GM23338 (cell line): ENCODE data around the gene AASDHPPT. TPM values are rescaled to one million over a fixed set of nuclear protein-coding genes. Genes with fewer than 3 reads are reported as not detected.

Source experiments
- ATAC-seq: fragments of 200-7000 bp; cut with Tn5 transposase; 3 replicates; pipeline ENCODE4 v1.9.1; 2020
- DNase-seq: peaks from one replicate; pipeline ENCODE4 v3.0.0-alpha.2; 2015; ENCODE audit warnings: low spot score
- H2AFZ ChIP-seq: fragments of 200-600 bp; sonication (generic); 2 replicates; pipeline ENCODE4 v1.8.0; 2016; ENCODE audit warnings: antibody characterized with exemption, mild to moderate bottlenecking, moderate library complexity
- H3F3A ChIP-seq: fragments of 200-600 bp; sonication (generic); replicated peaks from 2 replicates; pipeline ENCODE4 v1.8.0; 2017; ENCODE audit warnings: antibody characterized with exemption, mixed run types, low read depth
- H3K27ac ChIP-seq: fragments of 200-600 bp; sonication (generic); 2 replicates; pipeline ENCODE4 v1.6.1; 2016; ENCODE audit warnings: low read depth
- H3K27me3 ChIP-seq: fragments of 200-600 bp; sonication (generic); 2 replicates; pipeline ENCODE4 v1.8.0; 2016; ENCODE audit warnings: mild to moderate bottlenecking, mixed run types, moderate library complexity; ENCODE audit not compliant: insufficient read depth
- H3K36me3 ChIP-seq: fragments of 200-600 bp; sonication (generic); 2 replicates; pipeline ENCODE4 v1.8.0; 2016; ENCODE audit warnings: mild to moderate bottlenecking; ENCODE audit not compliant: insufficient read depth
- H3K4me1 ChIP-seq: fragments of 200-600 bp; sonication (generic); 2 replicates; pipeline ENCODE4 v1.8.0; 2016; ENCODE audit warnings: mild to moderate bottlenecking, moderate library complexity; ENCODE audit not compliant: insufficient read depth
- H3K4me2 ChIP-seq: fragments of 200-600 bp; sonication (generic); 2 replicates; pipeline ENCODE4 v1.7.1; 2017; ENCODE audit warnings: mixed run types
- H3K4me3 ChIP-seq: fragments of 200-600 bp; sonication (generic); 2 replicates; pipeline ENCODE4 v1.6.1; 2016; ENCODE audit warnings: mixed run types
- H3K79me2 ChIP-seq: fragments of 200-600 bp; sonication (generic); replicated peaks from 2 replicates; pipeline ENCODE4 v1.8.0; 2017; ENCODE audit warnings: mild to moderate bottlenecking; ENCODE audit not compliant: insufficient read depth
- H3K9me2 ChIP-seq: fragments of 200-600 bp; sonication (generic); 2 replicates; pipeline ENCODE4 v1.8.0; 2017; ENCODE audit not compliant: insufficient read depth
- H4K20me1 ChIP-seq: fragments of 200-600 bp; sonication (generic); replicated peaks from 2 replicates; pipeline ENCODE4 v1.8.0; 2017; ENCODE audit warnings: mild to moderate bottlenecking; ENCODE audit not compliant: insufficient read depth
- H3K27ac Mint-ChIP-seq: 2 replicates; pipeline ENCODE4 v1.8.0; 2020; ENCODE audit warnings: inconsistent platforms, mild to moderate bottlenecking, moderate library complexity, mixed read lengths
- H3K27me3 Mint-ChIP-seq: 3 replicates; pipeline ENCODE4 v1.8.0; 2022; ENCODE audit warnings: low read depth, mild to moderate bottlenecking, moderate library complexity, mixed read lengths, inconsistent platforms; ENCODE audit not compliant: insufficient read depth, poor library complexity
- H3K36me3 Mint-ChIP-seq: 3 replicates; pipeline ENCODE4 v1.8.0; 2021; ENCODE audit warnings: low read depth, mild to moderate bottlenecking, inconsistent platforms, moderate library complexity, mixed read lengths
- H3K4me1 Mint-ChIP-seq: 3 replicates; pipeline ENCODE4 v1.8.0; 2020; ENCODE audit warnings: mild to moderate bottlenecking, inconsistent platforms, mixed read lengths
- H3K4me3 Mint-ChIP-seq: 3 replicates; pipeline ENCODE4 v1.8.0; 2021; ENCODE audit warnings: moderate library complexity, mild to moderate bottlenecking, inconsistent platforms, mixed read lengths
- H3K9me3 Mint-ChIP-seq: 3 replicates; pipeline ENCODE4 v1.8.0; 2020; ENCODE audit warnings: moderate library complexity, mild to moderate bottlenecking, inconsistent platforms, mixed read lengths
- CREB1 ChIP-seq: fragments of 250-450 bp; sonication (Bioruptor Pico); IDR thresholded peaks from 2 replicates; pipeline ENCODE4 v1.5.0; 2020; ENCODE audit warnings: low read depth, mild to moderate bottlenecking, moderate library complexity
- CTCF ChIP-seq, 2 experiments: fragments of 200-600 bp in 1 of 2; sonication (generic) in 1 of 2; conservative IDR thresholded peaks; 2 replicates each; pipeline versions ENCODE4 v1.5.1 to v1.6.1; 2016 to 2017; ENCODE audit warnings: antibody characterized with exemption in 2 of 2, low read depth in 2 of 2, mild to moderate bottlenecking in 2 of 2, moderate library complexity in 1 of 2
- EZH2 ChIP-seq: fragments of 200-600 bp; sonication (generic); IDR thresholded peaks from one replicate; pipeline ENCODE4 v1.8.0; 2017; ENCODE audit warnings: antibody characterized with exemption, mild to moderate bottlenecking, low read depth; ENCODE audit not compliant: unreplicated experiment
- EZH2phosphoT487 ChIP-seq: fragments of 200-600 bp; sonication (generic); IDR thresholded peaks from one replicate; pipeline ENCODE4 v1.8.1; 2018; ENCODE audit warnings: antibody characterized with exemption; ENCODE audit not compliant: unreplicated experiment
- NANOG ChIP-seq: IDR thresholded peaks from 2 replicates; pipeline ENCODE4 v1.6.1; 2016; ENCODE audit warnings: antibody characterized with exemption, borderline replicate concordance
- POLR2AphosphoS5 ChIP-seq: IDR thresholded peaks from 2 replicates; pipeline ENCODE4 v1.6.1; 2016; ENCODE audit warnings: antibody characterized with exemption, low read depth
- ZNF462 ChIP-seq: fragments of 250-450 bp; sonication (Bioruptor Pico); IDR thresholded peaks from 2 replicates; pipeline ENCODE4 v1.5.0; 2020; ENCODE audit warnings: mild to moderate bottlenecking, moderate library complexity
- polyA plus RNA-seq: library from polyadenylated mRNA; unstranded; fragments of >200 nt; fragmentation: Nextera tagmentation; extraction: Ambion mirVana; gene quantifications from 2 replicates; pipeline ENCODE4 v1.2.1, GENCODE V29; 2016
- total RNA-seq: library from RNA; depleted of rRNA; stranded (reverse); fragments of >200 nt; shearing (Covaris generic); gene quantifications from 2 replicates; pipeline ENCODE4 v1.2.3, GENCODE V29; 2014
- TF ChIP-seq, protein P1 (sequence below): IDR thresholded peaks from one replicate; pipeline ENCODE4 v1.6.1; 2018; ENCODE audit warnings: antibody characterized with exemption; ENCODE audit not compliant: unreplicated experiment

The AASDHPPT gene
- total and polyA plus RNA-seq, 2 experiments from 2014 or later: 49.0 to 62.3 TPM

GRCh38 chr11:106098893-106099553 lies 21.6 kb downstream of the AASDHPPT start:
- no peak overlapping the region; the same call in 1 of the 2 replicates for H3K27ac ChIP-seq

DNA sequence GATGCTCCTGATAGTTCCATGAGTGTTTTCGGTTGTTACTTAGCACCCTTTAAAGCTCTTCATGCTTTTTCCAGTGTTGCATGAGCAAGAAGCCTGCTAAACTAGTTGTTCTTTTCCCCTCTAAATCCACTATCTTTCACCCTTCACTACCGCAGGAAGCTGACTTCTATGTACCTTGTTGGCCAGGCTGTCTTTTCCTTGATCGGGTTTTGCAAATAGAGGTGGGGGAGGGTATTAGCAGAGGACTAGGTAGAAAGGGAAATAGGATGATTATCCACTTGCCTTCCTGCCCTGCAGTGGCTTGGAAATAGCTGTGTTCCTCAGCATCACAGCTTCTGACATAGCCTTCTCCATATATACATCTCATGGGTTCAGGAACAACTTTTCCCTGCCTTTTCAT lies 23.9 kb downstream of the AASDHPPT start:
- Histone ChIP-seq H3K79me2 (no peaks in the 10 kb centered on the region), H3K4me3 (no peak overlapping the region), H3F3A (no peaks in the 10 kb centered on the region), H3K4me2 (peak overlapping the region; percentile 50), H3K27me3 (no peaks in the 10 kb centered on the region), H2AFZ (no peak overlapping the region), H3K27ac (no peak overlapping the region), H3K36me3 (peaks cover 12% of the 10 kb centered on the region), H3K4me1 (peaks cover 13% of the 10 kb centered on the region), H4K20me1 (no peaks in the 10 kb centered on the region), H3K9me2 (peaks cover 11% of the 10 kb centered on the region; the same call in 1 of the 2 replicates)
- Mint-ChIP-seq H3K27me3 (no peaks in the 10 kb centered on the region), H3K36me3 (peaks cover 19% of the 10 kb centered on the region), H3K4me1 (peaks cover 15% of the 10 kb centered on the region; the same call in 2 of the 3 replicates), H3K9me3 (no peaks in the 10 kb centered on the region), H3K4me3 (no peak overlapping the region), H3K27ac (no peak overlapping the region; the same call in 1 of the 2 replicates)
- ATAC-seq: peak; percentile 69
- DNase-seq: peak; percentile 36
- TF ChIP-seq EZH2phosphoT487 (no peak), CTCF (conservative IDR thresholded peaks at IDR 0.05; ENCODE audit: low read depth in 2 of 2) (no peak), EZH2 (no peak), ZNF462 (no peak)

More at GRCh38 chr11:106098893-106099553, 21.6 kb downstream of the AASDHPPT start:
- Histone ChIP-seq H3F3A (no peaks in the 10 kb centered on the region), H3K4me1 (peaks cover 13% of the 10 kb centered on the region), H3K36me3 (peaks cover 16% of the 10 kb centered on the region), H4K20me1 (no peaks in the 10 kb centered on the region; the same call in 1 of the 2 replicates), H2AFZ (no peak overlapping the region), H3K4me3 (no peak overlapping the region), H3K9me2 (no peaks in the 10 kb centered on the region), H3K27me3 (no peaks in the 10 kb centered on the region), H3K4me2 (no peak overlapping the region), H3K79me2 (0 out of 2 replicates have a peak, but pooled peaks cover 7% of the 10 kb centered on the region)
- ATAC-seq (no peak), DNase-seq (no peak)
- TF ChIP-seq EZH2phosphoT487: no peak
- TF ChIP-seq EZH2: no peak
- TF ChIP-seq, protein P1, sequence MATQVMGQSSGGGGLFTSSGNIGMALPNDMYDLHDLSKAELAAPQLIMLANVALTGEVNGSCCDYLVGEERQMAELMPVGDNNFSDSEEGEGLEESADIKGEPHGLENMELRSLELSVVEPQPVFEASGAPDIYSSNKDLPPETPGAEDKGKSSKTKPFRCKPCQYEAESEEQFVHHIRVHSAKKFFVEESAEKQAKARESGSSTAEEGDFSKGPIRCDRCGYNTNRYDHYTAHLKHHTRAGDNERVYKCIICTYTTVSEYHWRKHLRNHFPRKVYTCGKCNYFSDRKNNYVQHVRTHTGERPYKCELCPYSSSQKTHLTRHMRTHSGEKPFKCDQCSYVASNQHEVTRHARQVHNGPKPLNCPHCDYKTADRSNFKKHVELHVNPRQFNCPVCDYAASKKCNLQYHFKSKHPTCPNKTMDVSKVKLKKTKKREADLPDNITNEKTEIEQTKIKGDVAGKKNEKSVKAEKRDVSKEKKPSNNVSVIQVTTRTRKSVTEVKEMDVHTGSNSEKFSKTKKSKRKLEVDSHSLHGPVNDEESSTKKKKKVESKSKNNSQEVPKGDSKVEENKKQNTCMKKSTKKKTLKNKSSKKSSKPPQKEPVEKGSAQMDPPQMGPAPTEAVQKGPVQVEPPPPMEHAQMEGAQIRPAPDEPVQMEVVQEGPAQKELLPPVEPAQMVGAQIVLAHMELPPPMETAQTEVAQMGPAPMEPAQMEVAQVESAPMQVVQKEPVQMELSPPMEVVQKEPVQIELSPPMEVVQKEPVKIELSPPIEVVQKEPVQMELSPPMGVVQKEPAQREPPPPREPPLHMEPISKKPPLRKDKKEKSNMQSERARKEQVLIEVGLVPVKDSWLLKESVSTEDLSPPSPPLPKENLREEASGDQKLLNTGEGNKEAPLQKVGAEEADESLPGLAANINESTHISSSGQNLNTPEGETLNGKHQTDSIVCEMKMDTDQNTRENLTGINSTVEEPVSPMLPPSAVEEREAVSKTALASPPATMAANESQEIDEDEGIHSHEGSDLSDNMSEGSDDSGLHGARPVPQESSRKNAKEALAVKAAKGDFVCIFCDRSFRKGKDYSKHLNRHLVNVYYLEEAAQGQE: no peak
- TF ChIP-seq CREB1: no peak
- TF ChIP-seq NANOG: no peak
- TF ChIP-seq POLR2AphosphoS5: no peak
- H3K9me3 Mint-ChIP-seq: no peaks in the 10 kb centered on the region
- no peaks in the 10 kb centered on the region for H3K27me3 Mint-ChIP-seq
- peaks cover 15% of the 10 kb centered on the region; the same call in 2 of the 3 replicates for H3K4me1 Mint-ChIP-seq
- no peak overlapping the region for H3K4me3 Mint-ChIP-seq
- H3K36me3 Mint-ChIP-seq: peaks cover 36% of the 10 kb centered on the region
- H3K27ac Mint-ChIP-seq: no peak overlapping the region
